Keratinocyte (primary cell): ENCODE measurements around the gene CFAP90. TPM values are rescaled to one million over a fixed set of nuclear protein-coding genes. Genes with fewer than 3 reads are reported as not detected.
A peak's percentile ranks its signal among the peaks of the same experiment; 100 is the strongest.

Experiments
- DNase-seq: peaks from one replicate; pipeline ENCODE4 v3.0.0-alpha.2; 2011; ENCODE audit warnings: low read depth, missing footprints, low spot score
- FAIRE-seq: peaks from 2 replicates; lab custom pipeline; 2011; peaks lifted over from hg19 to GRCh38; lab: Jason Lieb, UNC
- H2AFZ ChIP-seq: 2 replicates; pipeline ENCODE4 v1.6.0; 2012; ENCODE audit warnings: low read length, control low read depth, inconsistent platforms; ENCODE audit not compliant: control insufficient read depth
- H3K27ac ChIP-seq: 2 replicates; pipeline ENCODE4 v1.5.1; 2011; ENCODE audit warnings: low read length; ENCODE audit not compliant: control insufficient read depth, insufficient read depth
- H3K27me3 ChIP-seq: 3 replicates; pipeline ENCODE4 v1.6.0; 2011; ENCODE audit warnings: low read length; ENCODE audit not compliant: control insufficient read depth, insufficient read depth; ENCODE audit errors: extremely low read depth
- H3K36me3 ChIP-seq, 2 experiments: 2 replicates in 1 of 2; 3 replicates in 1 of 2; pipeline ENCODE4 v1.5.1; 2011; ENCODE audit warnings: low read length in 2 of 2, mild to moderate bottlenecking in 1 of 2; ENCODE audit not compliant: control insufficient read depth in 2 of 2, insufficient read depth in 2 of 2; ENCODE audit errors: extremely low read depth in 1 of 2
- H3K4me1 ChIP-seq: 3 replicates; pipeline ENCODE4 v1.5.1; 2011; ENCODE audit warnings: low read length; ENCODE audit not compliant: control insufficient read depth, insufficient read depth; ENCODE audit errors: extremely low read depth
- H3K4me2 ChIP-seq: 3 replicates; pipeline ENCODE4 v1.6.0; 2011; ENCODE audit warnings: low read depth, low read length; ENCODE audit not compliant: control insufficient read depth, insufficient read depth; ENCODE audit errors: extremely low read depth
- H3K4me3 ChIP-seq, 3 experiments: fragments of 200-600 bp in 1 of 3; sonication (generic) in 1 of 3; 2 replicates in 2 of 3; 3 replicates in 1 of 3; pipeline ENCODE4 v1.5.1; 2011 to 2016; ENCODE audit warnings: low read length in 3 of 3, mild to moderate bottlenecking in 3 of 3, control low read depth in 2 of 3, inconsistent platforms in 1 of 3, low read depth in 1 of 3, mixed read lengths in 1 of 3, mixed run types in 1 of 3, moderate library complexity in 1 of 3; ENCODE audit not compliant: control insufficient read depth in 2 of 3, insufficient read depth in 2 of 3; ENCODE audit errors: extremely low read depth in 1 of 3
- H3K79me2 ChIP-seq: 2 replicates; pipeline ENCODE4 v1.6.0; 2012; ENCODE audit warnings: low read length; ENCODE audit not compliant: control insufficient read depth, insufficient read depth
- H3K9ac ChIP-seq: 3 replicates; pipeline ENCODE4 v1.6.0; 2011; ENCODE audit warnings: low read length; ENCODE audit not compliant: control insufficient read depth, insufficient read depth; ENCODE audit errors: extremely low read depth
- H3K9me1 ChIP-seq: 3 replicates; pipeline ENCODE4 v1.6.0; 2011; ENCODE audit warnings: low read length; ENCODE audit not compliant: control insufficient read depth, insufficient read depth; ENCODE audit errors: extremely low read depth
- H3K9me3 ChIP-seq: 2 replicates; pipeline ENCODE4 v1.5.1; 2012; ENCODE audit warnings: low read depth, low read length; ENCODE audit not compliant: control insufficient read depth
- H4K20me1 ChIP-seq: 3 replicates; pipeline ENCODE4 v1.6.0; 2011; ENCODE audit warnings: low read length; ENCODE audit not compliant: control insufficient read depth, insufficient read depth; ENCODE audit errors: extremely low read depth
- CTCF ChIP-seq, 3 experiments: IDR thresholded peaks in 1 of 3; conservative IDR thresholded peaks in 1 of 3; optimal IDR thresholded peaks in 1 of 3; 2 replicates in 2 of 3; 3 replicates in 1 of 3; pipeline versions ENCODE3 to v1.5.1; 2011; ENCODE audit warnings: low read length in 3 of 3, mild to moderate bottlenecking in 3 of 3, moderate library complexity in 2 of 3, control low read depth in 1 of 3, inconsistent platforms in 1 of 3; ENCODE audit not compliant: insufficient read depth in 2 of 3; ENCODE audit errors: extremely low read depth in 1 of 3
- EZH2 ChIP-seq: IDR thresholded peaks from one replicate; pipeline ENCODE4 v1.6.1; 2012; ENCODE audit warnings: inconsistent platforms, mild to moderate bottlenecking, low read length, moderate library complexity
- dilution Hi-C: fragments of 300-500 bp; cut with MboI; formaldehyde crosslinking; loops from one replicate; pipeline ENCODE4 v1.7.0; 2020; ENCODE audit warnings: low sequenced_read_pairs; ENCODE audit not compliant: extremely low pct_ligation_motif_present
- polyA plus RNA-seq, 5 experiments: library from polyadenylated mRNA; depleted of rRNA in 3 of 5; stranded (reverse) in 3 of 5; stranded (forward) in 1 of 5; unstranded in 1 of 5; fragments of >200 nt; gene quantifications; 1 replicate in 1 of 5; 2 replicates in 3 of 5; 3 replicates in 1 of 5; pipeline versions ENCODE4 v1.2.1 to v1.2.3, GENCODE V29; 2011 to 2012; ENCODE audit warnings: missing spikeins in 2 of 5, low read depth in 1 of 5, low replicate concordance in 1 of 5

CFAP90 gene
- polyA plus RNA-seq, 1 donor (not counting 4 experiments of a cell fraction or from before 2014, with no cell fraction given) = not detected

GRCh38 chr5:7851240-7851592, 283 bp upstream of the CFAP90 start:
- Histone ChIP-seq H3K4me2 (no peak overlapping the region), H3K9ac (no peak overlapping the region), H3K79me2 (no peaks in the 10 kb centered on the region), H4K20me1 (no peaks in the 10 kb centered on the region), H3K27me3 (peaks cover 30% of the 10 kb centered on the region), H3K27ac (no peak overlapping the region), H3K9me3 (no peaks in the 10 kb centered on the region), H2AFZ (no peak overlapping the region), H3K36me3 (no peaks in the 10 kb centered on the region), H3K4me1 (no peaks in the 10 kb centered on the region), H3K9me1 (no peaks in the 10 kb centered on the region), H3K4me3 (no peak overlapping the region)
- DNase-seq (no peak), FAIRE-seq (no peak)
- no peak for TF ChIP-seq CTCF (optimal IDR thresholded peaks at IDR 0.05 in 1 of 3, IDR thresholded peaks at IDR 0.05 in 1 of 3, conservative IDR thresholded peaks at IDR 0.05 in 1 of 3; ENCODE audit: extremely low read depth in 1 of 3, insufficient read depth in 2 of 3, low read length in 3 of 3)
- no peak for TF ChIP-seq EZH2
- dilution Hi-C loops = no loop called here

- Histone ChIP-seq H3K4me3 (peak overlapping the region in 1 of 3 experiments; percentile 34), H3K9ac (no peak overlapping the region), H3K9me1 (no peaks in the 10 kb centered on the region), H2AFZ (peak overlapping the region; percentile 30), H3K4me1 (no peaks in the 10 kb centered on the region), H3K27ac (no peak overlapping the region), H3K79me2 (no peaks in the 10 kb centered on the region), H4K20me1 (no peaks in the 10 kb centered on the region), H3K9me3 (no peaks in the 10 kb centered on the region), H3K36me3 (no peaks in the 10 kb centered on the region), H3K4me2 (peak overlapping the region; percentile 51), H3K27me3 (peaks cover 30% of the 10 kb centered on the region)
- no peak for DNase-seq
- no peak for FAIRE-seq
- TF ChIP-seq CTCF (optimal IDR thresholded peaks at IDR 0.05 in 1 of 3, IDR thresholded peaks at IDR 0.05 in 1 of 3, conservative IDR thresholded peaks at IDR 0.05 in 1 of 3; ENCODE audit: extremely low read depth in 1 of 3, insufficient read depth in 2 of 3, low read length in 3 of 3) (peak in 1 of 3 experiments; percentile 32), EZH2 (peak; percentile 89)
- dilution Hi-C loops = no loop called here
These were observed 1.1 kb downstream of the CFAP90 start for GRCh38 chr5:7849681-7850394.
